SK-MEL-5 (cell line): ENCODE data around the gene NPIPB8. TPM values are rescaled to one million over a fixed set of nuclear protein-coding genes. Genes with fewer than 3 reads are reported as not detected.
A peak's percentile ranks its signal among the peaks of the same experiment; 100 is the strongest.
"Not testable (repeated sequence)": the region's sequence is repeated elsewhere in the genome, so short reads cannot be mapped to it uniquely, and the experiment has no call there.

Experiments
- DNase-seq: peaks from one replicate; pipeline ENCODE4 v3.0.0-alpha.2; 2016; ENCODE audit warnings: low read depth, low spot score
- in situ Hi-C: cut with HindIII; loops from 2 replicates; pipeline ENCODE4 v1.10.0; 2016; ENCODE audit warnings: low sequenced_read_pairs, high pct_unique_total_duplicates, low pct_unique_long_range_greater_than_20kb
- total RNA-seq: library from RNA; depleted of rRNA; stranded (reverse); fragments of >200 nt; shearing (Covaris generic); gene quantifications from 2 replicates; pipeline ENCODE4 v1.2.3, GENCODE V29; 2014

Gene NPIPB8
- total RNA-seq, 1 experiment from 2014 or later: not detected

- no peak for DNase-seq
- in situ Hi-C loops: no loop called here
Measured at GRCh38 chr16:28603381-28604185, 34.3 kb upstream of the NPIPB8 start.

GRCh38 chr16:28604186-28604565, 33.7 kb upstream of the NPIPB8 start:
- DNase-seq: no peak
- in situ Hi-C loops: no loop called here

- DNase-seq: no peak
- in situ Hi-C loops: no loop called here
Measured at GRCh38 chr16:28606291-28607115, 31.4 kb upstream of the NPIPB8 start.

GRCh38 chr16:28607116-28607623, 30.7 kb upstream of the NPIPB8 start:
- in situ Hi-C loops: no loop called here
- DNase-seq: no peak

GRCh38 chr16:28607681-28608495, 30.0 kb upstream of the NPIPB8 start:
- in situ Hi-C loops, DNase-seq: not testable (repeated sequence)

- in situ Hi-C loops, DNase-seq: not testable (repeated sequence)
Measured at GRCh38 chr16:28608496-28608808, 29.4 kb upstream of the NPIPB8 start.

GRCh38 chr16:28608867-28609596, 28.8 kb upstream of the NPIPB8 start:
- DNase-seq, in situ Hi-C loops: not testable (repeated sequence)

GRCh38 chr16:28609631-28610594, 28.0 kb upstream of the NPIPB8 start, which contains the start of gene SULT1A1:
TSS of gene SULT1A1 (minus strand) at chr16:28610044. CDS start at chr16:28608855, 1,189 bp downstream.
- DNase-seq: no peak
- in situ Hi-C loops: no loop called here

GRCh38 chr16:28610595-28611191, 27.2 kb upstream of the NPIPB8 start:
- in situ Hi-C loops: no loop called here
- no peak for DNase-seq

- in situ Hi-C loops, DNase-seq: not testable (repeated sequence)
Measured at GRCh38 chr16:28612359-28613280, 25.2 kb upstream of the NPIPB8 start.

GRCh38 chr16:28613912-28614311, 24.0 kb upstream of the NPIPB8 start:
- DNase-seq, in situ Hi-C loops: not testable (repeated sequence)

GRCh38 chr16:28614561-28614960, 23.3 kb upstream of the NPIPB8 start:
- in situ Hi-C loops, DNase-seq: not testable (repeated sequence)

GRCh38 chr16:28615486-28616223, 22.2 kb upstream of the NPIPB8 start:
- in situ Hi-C loops: not testable (repeated sequence)

GRCh38 chr16:28616224-28616577, 21.7 kb upstream of the NPIPB8 start:
- in situ Hi-C loops, DNase-seq: not testable (repeated sequence)

More at GRCh38 chr16:28615486-28616223, 22.2 kb upstream of the NPIPB8 start:
- DNase-seq: peak; percentile 56
